Neural cell (in vitro differentiated cells): Measurements from ENCODE around the gene ARHGEF17.

Source experiments
- POLR2AphosphoS5 ChIP-seq: IDR thresholded peaks from 2 replicates; pipeline ENCODE4 v1.6.1; 2012
- TF ChIP-seq, protein P1 (sequence below): fragments of 450-650 bp; IDR thresholded peaks from 2 replicates; pipeline ENCODE4 v1.5.1; 2014; ENCODE audit warnings: antibody characterized with exemption, mild to moderate bottlenecking, moderate library complexity; ENCODE audit not compliant: poor library complexity, severe bottlenecking

DNA sequence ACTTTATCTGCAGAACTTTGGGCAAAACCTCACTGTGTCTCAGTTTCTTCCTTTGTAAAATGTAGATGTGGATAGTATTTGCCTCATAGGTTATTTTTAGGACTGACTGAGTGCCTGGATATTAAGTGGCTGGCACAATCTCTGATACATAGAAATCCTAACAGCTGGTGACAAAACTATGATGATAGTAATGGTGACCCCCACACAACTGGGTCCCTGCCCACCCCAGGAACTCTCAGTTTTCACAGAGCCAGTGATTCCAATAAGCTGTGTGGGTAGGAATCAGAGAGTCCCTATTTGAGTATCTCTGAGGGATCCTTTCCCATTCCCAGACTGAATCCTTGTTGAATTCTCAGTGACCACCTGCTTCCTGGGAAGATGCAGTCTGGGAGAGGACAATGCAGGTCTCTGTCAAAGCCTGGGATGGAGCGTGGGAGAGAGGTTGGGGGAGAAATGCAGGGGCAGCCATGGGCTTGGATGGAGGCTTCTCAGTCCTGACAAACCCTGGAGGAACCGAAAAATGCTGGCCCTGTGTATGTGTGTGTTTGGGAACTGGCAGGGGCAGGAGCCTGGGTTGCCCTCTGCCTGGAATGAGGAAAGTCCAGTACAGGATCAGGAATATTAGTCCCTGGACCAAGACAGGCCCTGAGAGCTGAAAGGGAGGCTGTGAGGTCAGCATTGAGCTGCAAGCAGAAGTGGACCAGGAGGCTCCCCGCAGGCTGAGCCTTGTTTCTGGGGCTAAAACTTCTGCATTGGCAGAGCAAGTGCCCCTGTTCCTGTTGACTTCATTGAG is 42.0 kb upstream of the ARHGEF17 start:
- no peak for TF ChIP-seq POLR2AphosphoS5
- TF ChIP-seq, protein P1, sequence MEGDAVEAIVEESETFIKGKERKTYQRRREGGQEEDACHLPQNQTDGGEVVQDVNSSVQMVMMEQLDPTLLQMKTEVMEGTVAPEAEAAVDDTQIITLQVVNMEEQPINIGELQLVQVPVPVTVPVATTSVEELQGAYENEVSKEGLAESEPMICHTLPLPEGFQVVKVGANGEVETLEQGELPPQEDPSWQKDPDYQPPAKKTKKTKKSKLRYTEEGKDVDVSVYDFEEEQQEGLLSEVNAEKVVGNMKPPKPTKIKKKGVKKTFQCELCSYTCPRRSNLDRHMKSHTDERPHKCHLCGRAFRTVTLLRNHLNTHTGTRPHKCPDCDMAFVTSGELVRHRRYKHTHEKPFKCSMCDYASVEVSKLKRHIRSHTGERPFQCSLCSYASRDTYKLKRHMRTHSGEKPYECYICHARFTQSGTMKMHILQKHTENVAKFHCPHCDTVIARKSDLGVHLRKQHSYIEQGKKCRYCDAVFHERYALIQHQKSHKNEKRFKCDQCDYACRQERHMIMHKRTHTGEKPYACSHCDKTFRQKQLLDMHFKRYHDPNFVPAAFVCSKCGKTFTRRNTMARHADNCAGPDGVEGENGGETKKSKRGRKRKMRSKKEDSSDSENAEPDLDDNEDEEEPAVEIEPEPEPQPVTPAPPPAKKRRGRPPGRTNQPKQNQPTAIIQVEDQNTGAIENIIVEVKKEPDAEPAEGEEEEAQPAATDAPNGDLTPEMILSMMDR, result no peak
